GM18870 (cell line): Measurements from ENCODE around the gene TOB1.
"Not testable (repeated sequence)": the region's sequence is repeated elsewhere in the genome, so short reads cannot be mapped to it uniquely, and the experiment has no call there.

Experiments used
- ATAC-seq: cut with Tn5 transposase; IDR thresholded peaks from one replicate; pipeline ENCODE4 v1.9.1; 2021; ENCODE audit warnings: moderate library complexity; ENCODE audit not compliant: unreplicated experiment

The TOB1 gene

DNA sequence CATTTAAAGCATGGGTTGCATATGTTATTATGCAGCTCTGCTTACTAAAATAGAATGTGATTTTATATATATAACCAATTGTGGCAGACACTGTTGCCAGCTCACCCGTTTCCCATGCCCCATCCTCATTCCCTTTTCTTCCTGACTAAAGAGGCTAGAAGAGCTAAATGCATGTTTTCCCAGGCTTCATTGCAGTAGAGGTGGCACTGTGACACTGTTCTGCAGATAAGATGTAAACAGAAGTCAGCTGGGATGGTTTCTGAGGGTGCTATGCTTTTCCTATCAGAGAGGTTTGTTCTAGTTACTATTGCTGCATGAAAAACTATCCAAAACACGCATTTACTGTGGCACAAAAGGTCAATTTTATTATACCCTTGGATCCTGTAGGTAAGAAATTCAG, 5.7 kb upstream of the TOB1 start:
- ATAC-seq = no peak

DNA sequence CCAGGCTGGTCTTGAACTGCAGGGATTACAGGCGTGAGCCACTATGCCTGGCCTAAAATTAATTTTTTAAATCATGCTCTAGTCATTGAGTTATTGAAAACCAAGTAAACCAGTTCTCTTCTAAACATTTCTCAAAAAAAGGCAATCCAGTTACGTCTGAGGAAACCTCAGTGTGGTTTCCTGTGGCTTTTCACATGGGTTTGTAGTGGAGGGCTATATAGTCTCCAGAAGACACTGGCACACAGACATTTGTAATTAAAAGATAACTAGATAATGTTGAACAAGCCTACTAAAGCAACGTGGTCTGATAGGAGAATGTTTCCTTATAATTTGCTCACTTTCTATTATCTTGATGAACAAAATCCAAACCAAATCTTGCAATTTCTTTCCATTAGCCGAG, 5.2 kb upstream of the TOB1 start:
- no peak for ATAC-seq

DNA sequence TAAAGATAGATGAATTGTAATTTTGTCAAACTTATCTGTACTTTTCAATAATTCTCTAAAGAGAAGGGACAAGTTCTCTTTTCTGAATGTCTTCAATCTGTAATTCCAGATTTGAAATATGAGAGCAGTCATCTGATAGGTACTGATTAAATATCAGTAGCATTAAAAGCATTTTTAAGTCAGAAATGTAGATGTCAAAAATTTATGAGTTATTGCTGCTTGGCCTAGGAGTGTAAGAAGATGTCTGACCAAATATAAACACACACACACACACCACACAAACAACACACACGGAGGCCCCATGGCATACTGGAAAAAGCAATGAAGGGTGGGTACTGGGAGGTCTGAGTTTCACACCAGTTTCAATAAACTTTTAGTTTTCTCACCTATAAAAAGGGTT, 2.4 kb upstream of the TOB1 start:
- ATAC-seq = no peak

DNA sequence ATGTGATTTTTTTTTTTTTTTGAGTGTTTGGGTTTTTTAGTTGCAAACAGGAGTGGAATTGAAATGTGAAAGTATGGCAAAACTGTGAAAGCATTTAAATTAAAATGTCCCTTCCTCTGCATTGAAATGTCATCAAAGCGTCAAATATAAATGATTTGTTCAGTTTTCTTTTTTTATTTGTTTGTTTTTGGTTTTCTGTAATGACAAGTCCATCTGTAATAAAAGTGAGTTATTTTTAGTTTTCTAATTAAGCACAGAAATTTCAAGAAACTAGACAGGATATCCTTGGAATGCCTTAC, 1.9 kb upstream of the TOB1 start:
- no peak for ATAC-seq

DNA sequence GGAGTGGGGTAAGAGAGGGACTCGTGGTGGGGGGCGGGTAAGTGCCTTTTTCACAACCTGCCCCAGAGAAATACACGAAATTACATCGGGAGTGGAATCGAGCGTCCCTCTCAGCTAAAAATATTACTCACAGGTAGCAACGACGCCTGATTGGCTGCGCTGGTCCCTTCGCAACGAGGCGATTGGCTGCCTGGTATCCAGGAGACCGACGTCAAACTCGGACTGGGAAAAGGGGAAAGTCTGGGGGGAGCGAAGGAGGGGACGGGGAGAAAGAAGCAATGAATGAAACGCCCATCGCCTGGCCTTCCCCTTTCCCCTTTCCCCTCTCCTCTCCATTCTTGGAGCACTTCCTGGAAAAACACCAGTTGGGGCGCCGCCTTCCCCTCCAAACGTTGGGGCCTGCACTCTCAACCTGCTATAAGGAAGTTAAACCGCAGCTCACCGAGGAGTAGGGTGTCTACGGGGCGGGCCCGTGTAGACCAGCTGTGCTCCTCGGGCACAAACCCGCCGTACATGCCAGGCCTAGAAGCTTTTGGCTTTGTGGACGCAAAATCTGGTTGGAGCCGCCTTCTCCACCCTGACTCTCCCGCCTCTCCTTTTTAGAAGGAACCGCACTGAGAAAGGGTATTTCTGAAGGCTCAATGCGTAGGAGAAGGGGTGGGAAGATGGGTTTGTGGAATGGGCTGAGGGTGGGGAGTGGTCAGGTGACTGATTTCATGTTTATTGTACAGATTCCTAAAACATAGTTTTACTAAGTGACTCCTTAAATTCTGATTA, 1.4 kb upstream of the TOB1 start:
- ATAC-seq = peak; percentile 39

DNA sequence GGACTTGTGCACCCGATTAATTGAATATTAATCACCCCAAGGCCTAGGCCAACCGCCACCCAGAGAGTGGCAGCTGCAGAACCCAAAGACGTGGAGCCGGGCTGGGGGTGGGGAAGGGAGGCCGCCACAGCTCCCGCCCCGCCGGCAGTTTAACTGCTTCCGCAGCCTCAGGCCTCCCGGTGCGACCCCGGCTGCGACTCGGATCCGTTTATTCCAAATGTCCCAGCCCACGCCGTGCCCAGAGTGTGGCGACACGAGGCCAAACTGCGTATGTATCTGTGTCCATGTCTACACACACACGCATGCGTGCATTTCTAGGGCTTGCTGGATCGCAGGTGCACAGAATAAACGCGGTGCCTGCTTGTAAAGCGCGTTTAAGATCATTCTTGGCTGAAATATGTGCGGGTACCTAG, 802 bp upstream of the TOB1 start:
- peak; percentile 13 for ATAC-seq

DNA sequence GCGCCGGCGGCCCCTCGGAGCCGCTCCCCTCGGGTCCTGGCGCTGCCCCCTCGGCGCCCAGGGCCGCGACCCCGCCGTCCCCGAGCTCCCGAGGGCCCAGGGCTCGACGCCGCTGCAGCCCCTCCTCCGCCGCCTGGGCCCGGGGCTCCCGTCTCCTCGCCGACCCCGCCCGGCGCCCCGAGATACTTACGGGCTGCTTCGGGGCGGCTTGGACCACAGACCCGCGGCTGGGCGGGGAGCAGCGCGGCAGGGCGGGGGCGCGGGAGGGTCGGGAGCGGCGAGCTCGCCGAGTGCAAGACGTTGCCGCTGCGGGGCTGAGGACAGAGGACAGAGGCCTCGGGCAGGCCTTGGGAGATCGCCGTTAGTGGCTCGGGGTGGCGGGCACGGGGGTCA, 290 bp downstream of the TOB1 start:
- no peak for ATAC-seq

DNA sequence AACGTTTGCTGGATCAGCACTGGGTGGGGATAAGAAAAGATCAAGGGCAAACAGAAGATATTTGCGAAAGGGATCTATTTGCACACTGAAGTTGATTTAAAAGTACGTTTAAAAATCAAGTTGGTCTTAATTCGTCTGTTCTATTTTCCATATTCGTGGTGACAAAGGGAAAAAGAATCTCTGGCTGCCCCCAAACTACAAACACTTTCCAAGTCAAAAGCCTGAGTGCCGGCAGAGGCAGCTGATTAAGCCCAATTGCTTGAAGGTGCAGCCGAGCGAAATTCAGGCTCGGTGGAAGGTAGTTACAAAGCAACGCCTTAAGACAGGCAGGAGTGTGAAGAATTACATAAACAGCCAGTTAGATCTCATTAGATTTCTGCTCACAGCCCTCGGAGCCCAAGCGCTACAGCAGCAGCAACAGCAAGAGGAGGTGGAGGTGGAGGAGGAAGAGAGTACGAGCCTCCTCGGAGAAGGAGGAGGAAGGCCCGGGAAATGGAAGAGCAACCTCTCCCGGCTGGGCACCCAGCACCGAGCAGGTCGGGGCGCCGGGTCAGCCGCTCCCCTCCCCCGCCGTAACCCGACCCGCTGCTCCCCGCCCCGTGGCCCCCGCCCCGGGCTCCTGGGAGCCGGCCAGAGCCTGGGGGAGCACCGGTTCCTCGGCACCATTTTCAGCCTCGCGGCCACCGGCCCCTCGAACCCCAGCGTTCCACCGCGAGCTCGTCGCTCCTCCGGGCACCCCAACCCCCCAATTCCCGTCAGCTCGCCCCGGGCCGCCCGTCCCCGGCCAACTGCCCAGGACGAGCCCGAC, 890 bp downstream of the TOB1 start:
- ATAC-seq = no peak

DNA sequence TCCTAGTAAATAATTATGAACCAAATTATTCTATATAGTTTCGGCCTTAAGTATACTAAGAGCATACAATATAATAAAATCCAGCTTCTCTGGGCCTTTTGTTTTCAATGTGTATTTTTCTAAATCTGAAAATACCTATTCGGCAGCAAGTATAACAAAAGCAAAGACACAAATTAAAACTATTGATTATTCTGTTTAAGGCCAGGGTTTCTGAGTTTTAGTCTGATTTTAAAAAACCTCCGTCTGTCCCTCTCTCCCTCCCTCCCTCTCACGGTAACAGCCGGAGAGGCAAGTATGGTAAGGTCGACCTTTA, 1.5 kb downstream of the TOB1 start:
- ATAC-seq = no peak

DNA sequence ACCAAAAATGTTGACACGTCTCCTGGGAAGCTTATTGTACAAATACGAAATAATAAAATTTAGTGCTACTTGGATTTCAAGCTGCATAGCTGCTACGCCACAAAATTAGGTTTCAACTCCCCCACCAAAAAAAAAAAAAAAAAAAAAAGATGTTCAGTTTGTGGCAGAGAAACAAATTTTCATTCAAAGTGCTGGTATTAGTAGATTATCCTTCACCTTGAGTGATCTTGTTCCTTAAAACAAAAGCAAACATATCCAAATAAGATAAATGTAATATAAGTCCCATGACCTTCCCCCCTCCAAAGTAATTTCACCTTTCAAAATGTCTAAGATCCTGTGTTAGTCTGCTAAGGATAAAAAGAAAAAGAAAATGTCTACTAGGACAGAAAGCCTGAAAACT, 2.2 kb downstream of the TOB1 start:
- ATAC-seq = no peak

DNA sequence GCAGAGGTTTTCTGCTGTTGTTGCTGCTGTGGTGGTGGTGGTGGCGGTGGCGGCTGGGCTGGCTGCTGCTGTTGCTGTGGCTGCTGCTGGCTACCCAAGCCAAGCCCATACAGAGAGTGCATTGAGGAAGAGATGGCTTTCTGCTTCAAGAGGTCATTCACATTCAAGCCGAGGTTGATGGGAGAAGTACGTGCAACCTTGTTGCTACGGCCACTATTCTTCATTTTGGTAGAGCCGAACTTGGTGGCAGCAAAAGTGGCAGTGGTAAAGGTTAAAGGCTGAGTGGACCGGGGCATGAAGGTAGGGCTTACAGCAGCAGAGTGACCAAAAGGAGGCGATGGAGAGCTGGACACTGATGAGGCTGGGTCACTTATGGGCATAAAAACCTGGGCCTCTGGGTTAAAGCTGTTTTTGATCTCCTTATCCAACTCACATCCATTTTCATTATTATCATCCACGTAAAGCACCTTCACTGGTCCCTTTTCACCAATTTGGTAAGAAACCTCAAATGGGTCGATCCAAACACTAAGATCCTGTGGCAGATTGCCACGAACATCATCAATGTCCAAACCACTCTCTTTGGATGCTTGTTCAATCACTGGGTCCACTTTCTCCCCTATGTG, 2.8 kb downstream of the TOB1 start:
- no peak for ATAC-seq

DNA sequence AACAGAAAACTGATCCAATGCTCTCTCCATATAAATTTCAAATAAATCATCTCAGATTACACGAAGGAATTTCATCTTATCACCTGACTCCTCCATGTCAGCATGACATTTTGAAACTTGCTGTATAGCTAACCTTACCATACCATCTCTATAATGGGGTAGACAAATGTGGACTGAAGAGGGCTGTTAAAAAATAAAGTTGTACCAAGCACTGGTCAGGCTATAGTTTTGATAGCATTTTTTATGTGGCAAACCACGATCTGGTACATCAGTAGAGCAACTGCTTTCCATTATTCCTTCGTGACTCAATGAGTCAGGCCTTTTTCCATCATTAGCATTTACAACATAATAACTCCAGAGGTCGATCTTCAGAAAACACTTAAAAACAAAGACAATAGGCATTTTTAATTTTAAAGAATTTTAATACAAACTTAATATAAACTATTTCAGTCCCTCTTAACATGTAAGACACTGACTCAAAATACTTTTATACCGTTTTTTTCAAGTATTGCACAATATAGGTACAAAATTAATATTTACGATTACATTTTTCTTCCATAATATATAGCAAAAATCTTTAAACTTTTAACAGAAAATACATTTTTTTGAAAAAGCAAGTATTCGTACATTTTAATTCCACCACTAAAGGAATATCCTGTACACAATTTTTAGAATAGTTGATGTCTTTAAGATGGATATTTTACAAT, 4.2 kb downstream of the TOB1 start:
- no peak for ATAC-seq

DNA sequence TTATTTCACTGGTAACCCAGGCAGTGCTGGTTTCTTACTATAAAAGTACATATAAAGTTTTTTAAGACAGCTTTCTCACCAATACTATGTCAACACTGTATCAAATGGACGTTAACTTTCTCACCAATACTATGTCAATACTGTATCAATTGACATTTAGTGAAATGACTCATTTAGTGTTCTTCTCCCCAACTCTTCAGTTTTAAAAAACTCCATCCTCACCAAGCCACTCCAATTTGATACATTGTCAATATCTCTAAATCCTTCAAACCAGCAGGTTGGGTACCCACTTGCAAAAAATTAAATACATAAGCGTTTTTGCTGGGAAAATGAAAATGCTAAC, 4.8 kb downstream of the TOB1 start:
- no peak for ATAC-seq

DNA sequence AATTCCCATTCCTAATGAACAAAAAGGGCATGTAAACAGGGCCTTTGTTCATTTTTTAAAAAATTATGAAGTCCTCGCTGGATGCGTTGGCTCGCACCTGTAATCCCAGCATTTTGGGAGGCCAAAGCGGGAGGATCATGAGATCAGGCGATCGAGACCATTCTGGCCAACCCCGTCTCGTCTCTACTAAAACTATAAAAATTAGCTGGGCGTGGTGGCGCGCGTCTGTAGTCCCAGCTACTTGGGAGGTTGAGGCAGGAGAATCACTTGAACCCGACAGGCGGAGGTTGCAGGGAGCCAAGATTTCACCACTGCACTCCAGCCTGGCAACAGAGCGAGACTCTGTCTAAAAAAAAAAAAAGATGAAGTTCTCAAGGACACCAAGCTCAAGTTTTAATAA, 6.4 kb downstream of the TOB1 start:
- ATAC-seq = not testable (repeated sequence)

DNA sequence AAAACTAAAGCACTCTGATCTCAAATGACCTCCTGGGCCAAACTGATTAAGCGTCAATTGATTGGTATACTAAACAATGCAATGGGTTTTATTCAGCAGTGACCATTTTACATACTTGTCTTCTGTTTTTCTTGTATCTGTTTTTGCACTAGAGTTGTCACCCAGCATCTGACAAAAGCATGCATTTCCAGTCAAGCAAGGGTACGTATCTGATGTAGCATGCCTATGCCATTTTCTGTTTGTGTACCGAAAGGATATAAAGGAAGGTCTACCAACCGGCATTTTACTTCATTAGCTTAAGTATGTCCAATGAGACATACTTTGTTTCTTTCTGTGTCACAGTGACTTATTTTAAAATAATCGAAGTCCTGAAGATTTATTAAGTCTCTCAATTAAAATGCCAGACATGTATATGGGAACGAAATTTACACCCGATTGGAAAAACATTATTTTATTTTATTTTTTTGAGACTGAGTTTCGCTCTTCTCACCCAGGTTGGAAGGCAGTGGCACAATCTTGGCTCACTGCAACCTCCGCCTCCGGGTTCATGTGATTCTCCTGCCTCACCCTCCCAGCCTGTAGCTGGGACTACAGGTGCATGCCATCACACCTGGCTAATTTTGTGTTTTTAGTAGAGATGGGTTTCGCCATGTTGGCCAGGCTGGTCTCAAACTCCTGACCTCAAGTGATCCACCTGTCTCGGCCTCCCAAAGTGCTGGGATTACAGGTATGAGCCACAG, 7.5 kb downstream of the TOB1 start:
- no peak for ATAC-seq

DNA sequence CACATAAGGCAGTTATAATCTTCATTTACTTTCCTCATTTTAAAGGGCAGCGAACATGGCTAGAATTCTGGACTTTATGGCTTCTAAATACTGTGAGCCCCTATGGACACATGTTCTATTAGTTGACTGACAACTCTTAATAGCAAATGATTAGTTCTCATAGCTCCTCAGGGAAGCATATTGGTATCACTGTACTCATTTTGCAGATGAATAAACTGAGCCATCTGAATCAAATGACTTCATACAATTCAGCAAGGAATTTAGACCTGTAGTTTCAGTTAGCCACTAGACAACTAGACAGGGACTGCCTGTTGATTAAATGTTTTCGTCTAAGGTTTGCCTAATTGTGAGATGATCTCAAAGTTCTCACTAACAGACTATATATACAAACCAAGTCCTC, 9.7 kb downstream of the TOB1 start:
- no peak for ATAC-seq

DNA sequence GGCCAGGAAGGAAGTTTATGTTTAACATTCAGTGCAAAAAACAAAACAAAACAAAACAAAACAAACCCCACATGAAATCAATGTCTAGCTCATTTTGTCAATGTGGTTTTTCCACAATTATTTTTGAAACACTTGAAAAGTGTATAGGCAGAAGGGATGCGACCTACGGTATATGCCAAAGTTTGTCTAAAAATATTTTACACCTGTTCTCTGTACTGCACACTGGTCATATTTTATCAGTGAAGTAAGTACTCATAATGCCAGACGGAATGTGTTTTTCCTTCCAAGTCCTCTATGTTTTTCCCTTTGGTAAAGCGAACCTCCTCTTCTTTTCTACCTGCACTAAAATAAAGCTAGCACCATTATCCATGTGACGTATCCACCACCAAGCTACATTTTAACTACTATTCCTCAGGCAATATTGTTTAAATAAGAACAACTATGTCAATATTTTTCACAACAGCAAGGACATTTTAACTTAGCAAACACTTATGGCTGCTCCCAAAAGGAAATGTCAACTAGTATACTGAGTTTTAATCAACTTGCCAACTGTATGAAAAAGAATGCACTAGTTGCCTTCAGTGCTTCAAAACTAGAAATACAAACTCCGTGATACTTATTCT, 10.3 kb downstream of the TOB1 start:
- ATAC-seq = no peak

DNA sequence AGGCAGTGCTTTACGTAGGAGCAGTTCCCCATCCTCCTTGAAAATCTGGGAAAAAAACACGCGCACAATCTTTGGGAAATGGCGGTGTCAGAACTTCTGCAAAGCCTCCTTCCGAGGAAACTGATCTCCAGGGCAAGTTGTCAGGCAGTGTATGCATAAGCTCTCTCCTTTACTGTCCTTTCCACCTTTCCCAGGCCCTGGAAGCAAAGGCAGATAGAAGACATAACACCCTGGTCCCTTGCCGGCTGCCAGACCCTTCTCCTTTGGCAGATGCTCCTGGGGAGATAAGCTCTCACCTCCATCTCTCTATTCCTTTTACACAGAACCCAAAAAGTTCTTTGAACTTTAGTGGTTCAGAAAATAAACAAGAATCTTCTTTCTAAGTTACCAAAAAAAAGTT, 12.4 kb downstream of the TOB1 start:
- ATAC-seq = no peak

DNA sequence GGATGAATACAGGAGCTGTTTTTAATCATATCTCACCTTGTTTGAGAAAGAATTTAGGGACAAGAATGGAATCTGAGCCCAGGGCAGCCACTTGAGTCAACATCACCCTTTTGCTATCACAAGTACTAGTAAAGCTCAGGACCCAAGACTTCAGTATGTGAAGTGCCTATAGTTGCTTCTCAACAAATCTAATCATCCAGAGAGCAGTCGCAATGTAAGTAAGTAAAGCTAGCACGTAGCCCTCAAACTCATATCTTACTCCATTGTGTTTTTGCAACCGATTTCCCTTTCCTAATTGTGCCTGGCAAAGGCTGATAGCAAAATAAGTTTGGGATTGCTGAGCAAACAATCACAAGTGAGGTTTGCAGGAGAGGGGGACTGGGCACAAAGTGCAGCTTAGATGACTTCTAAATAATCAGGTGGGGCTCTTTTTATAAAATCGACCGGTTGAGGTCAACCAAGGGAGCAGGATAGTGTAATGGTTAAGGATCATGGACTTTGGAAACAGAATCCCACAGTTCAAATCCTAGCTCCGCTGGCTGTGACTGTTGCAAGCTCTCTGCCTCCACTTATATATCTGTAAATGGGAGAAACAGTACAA, 13.0 kb downstream of the TOB1 start:
- no peak for ATAC-seq

DNA sequence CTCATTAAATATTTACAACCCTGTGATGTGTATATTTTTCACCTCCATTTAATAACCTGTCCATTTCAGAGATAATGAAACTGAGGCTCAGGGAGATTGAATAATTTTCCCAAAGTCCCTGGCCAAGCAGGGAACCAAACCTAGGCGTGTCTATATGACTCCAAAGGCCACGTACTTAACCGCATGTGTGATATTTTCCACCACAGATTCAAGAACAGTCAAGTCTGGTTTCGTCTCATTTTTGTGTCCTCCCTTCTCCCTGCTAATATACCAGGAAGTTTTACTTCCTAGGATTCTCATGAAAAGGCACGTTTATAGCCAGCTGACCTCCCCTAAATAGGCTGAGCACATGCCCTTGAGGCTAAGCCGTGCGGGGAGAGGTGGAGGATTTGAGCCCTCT, 15.5 kb downstream of the TOB1 start:
- ATAC-seq = no peak
